HG02943 (cell line): ENCODE measurements around the gene EPB41.
"Not testable (repeated sequence)": the region's sequence is repeated elsewhere in the genome, so short reads cannot be mapped to it uniquely, and the experiment has no call there.

Experiments used
- ATAC-seq: cut with Tn5 transposase; IDR thresholded peaks from one replicate; pipeline ENCODE4 v1.9.1; 2021; ENCODE audit warnings: mild to moderate bottlenecking, low read depth, moderate library complexity; ENCODE audit not compliant: unreplicated experiment

Gene EPB41

DNA sequence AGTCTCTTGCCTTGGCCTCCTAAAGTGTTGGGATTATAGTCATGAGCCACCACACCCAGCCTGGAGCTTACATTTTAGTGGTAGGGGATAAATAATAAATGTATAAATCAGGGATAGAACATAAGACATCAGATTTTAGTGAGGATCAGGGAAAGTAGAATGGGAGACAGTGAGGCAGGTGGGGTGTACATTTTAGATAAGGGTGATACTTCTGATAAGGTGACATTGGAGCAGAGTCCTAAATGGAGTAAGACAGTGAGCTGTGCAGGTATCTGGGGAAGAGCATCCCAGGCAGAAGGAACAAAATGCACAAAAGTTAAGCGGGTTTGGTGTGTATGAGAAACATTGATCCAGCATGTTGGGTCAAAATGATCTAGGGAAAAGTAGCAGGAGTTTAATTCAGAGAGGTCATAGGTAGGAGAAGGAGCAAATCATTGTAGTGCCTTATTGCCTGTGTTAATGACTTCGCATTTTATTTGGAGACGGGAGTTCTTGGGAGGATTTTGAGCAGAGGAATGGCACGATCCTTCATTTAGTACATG, 11.1 kb downstream of the EPB41 start:
- no peak for ATAC-seq

- ATAC-seq = peak; percentile 85
These were observed 12.4 kb downstream of the EPB41 start for GRCh38 chr1:28926629-28927265.

DNA sequence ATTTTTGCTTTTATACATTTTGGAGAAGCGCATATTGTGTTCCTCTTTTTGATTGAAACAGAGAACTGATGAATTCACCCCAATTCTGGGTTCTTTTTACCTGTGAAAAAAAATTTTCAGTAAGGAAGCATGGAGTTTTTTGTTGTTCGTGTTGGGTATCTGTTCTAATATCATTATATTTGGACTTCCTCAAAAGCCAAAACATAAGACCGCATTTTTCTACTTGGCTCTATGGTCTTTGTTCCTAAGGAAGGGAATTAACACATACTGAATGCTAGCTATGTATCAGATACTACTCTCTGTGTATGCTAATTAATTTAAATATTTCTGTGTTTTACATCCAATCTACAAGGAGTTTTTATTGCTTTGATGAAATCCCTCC, 12.9 kb downstream of the EPB41 start:
- no peak for ATAC-seq

- ATAC-seq = no peak
These were observed 13.4 kb downstream of the EPB41 start for GRCh38 chr1:28927648-28928313.

GRCh38 chr1:28928314-28928941, 14.1 kb downstream of the EPB41 start:
- ATAC-seq = no peak

GRCh38 chr1:28933277-28933676, 18.9 kb downstream of the EPB41 start:
- no peak for ATAC-seq

- ATAC-seq = no peak
These were observed 19.5 kb downstream of the EPB41 start for GRCh38 chr1:28933918-28934317.

GRCh38 chr1:28934676-28935075, 20.3 kb downstream of the EPB41 start:
- no peak for ATAC-seq

GRCh38 chr1:28935293-28935692, 20.9 kb downstream of the EPB41 start:
- ATAC-seq = no peak

- ATAC-seq = no peak
These were observed 21.7 kb downstream of the EPB41 start for GRCh38 chr1:28936094-28936493.

DNA sequence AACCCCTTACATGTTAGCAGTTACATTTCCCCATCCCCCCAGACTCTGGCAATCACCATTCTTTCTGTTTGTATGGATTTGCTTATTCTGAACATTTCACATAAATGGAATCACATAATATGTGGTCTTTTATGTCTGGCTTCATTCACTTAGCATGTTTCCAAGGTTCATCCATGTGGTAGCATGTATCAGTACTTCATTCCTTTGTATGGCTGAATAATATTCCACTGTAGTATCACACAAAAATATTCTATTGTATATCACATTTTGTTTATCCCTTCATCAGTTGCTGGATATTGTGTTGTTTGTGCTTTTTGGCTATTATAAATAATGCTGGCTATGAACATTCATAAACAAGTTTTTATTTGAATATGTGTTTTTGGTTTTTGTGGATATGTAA, 22.2 kb downstream of the EPB41 start:
- no peak for ATAC-seq

DNA sequence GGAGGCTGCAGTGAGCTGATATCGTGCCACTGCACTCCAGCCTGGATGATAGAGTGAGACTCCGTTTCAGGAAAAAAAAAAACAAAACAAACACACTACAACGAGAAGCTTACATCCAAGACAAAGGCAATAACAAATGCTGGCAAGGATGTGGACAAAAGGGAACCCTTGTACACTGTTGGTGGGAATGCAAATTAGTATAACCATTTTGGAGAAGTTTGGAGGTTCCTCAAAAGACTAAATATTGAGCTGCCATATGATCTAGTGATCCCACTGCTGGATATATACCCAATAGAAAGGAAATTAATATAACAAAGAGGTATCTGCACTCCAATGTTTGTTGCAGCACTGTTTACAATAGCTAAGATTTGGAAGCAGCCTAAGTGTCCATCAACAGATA, 29.2 kb downstream of the EPB41 start:
- not testable (repeated sequence) for ATAC-seq

- ATAC-seq = no peak
These were observed 35.6 kb downstream of the EPB41 start for GRCh38 chr1:28950006-28950405.

DNA sequence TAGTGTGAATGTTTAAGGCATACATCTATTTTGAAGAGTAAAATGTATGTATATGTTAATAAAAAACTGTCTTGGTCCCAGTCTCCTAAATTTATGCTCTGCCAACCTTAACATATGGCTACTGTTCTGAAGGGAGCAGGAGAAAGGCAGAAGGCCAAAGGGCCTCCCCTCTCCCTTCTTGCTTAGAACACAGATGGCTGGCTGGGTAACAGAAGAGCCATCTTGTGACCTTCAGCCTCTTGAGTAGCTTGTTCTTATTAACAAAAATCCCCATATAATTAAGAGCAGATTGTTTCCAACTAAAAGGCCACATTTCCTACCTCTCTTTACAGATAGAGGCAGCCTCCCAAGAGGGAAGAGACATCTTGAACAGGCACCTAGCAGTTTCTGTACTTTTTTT, 36.1 kb downstream of the EPB41 start:
- no peak for ATAC-seq

GRCh38 chr1:28954126-28954726, 39.9 kb downstream of the EPB41 start:
- ATAC-seq = no peak

DNA sequence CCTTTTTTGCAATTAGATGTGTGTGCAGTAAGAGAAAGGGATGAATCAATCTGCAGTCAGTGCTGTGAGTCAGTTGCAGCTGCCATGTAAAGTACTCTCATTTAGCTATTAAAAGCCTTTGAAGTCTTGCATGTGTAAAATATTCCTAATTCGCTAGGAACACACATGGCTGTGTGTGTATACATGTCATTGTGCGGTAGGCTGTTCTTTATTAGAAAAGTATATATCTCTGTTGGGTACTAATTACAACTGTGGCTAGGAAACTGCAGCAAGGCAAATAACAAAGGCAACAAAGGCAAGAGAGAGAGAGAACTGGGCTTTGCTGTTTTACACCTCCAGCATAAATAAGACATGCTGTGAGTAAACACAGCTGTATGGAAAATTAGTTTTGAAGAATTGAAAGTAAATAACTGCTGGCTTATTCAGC, 41.7 kb downstream of the EPB41 start:
- no peak for ATAC-seq

DNA sequence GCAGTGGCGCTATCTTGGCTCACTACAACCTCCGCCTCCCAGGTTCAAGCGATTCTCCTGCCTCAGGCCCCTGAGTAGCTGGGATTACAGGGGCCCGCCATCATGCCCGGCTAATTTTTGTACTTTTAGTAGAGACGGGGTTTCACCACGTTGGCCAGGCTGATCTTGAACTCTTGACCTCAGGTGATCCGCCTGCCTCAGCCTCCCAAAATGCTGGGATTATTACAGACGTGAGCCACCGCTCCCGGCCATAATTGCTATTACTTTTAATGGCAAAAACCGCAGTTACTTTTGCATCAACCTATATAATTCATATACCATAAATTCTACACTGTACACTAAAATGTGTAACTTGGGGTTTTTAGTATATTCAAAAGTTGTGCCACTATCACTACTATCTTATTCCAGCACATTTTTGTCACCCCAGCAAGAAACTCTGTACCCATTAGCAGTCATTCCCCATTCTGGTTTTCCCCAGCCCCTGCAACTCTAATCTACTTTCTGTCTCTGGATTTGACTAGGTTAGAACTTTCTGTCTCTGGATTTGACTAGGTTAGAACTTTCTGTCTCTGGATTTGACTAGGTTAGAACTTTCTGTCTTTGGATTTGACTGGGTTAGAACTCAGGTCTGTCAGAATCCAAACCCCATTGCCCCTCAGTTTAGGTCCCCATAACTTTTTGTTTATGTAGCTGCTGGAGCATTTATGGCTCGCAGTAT, 47.9 kb downstream of the EPB41 start:
- not testable (repeated sequence) for ATAC-seq

DNA sequence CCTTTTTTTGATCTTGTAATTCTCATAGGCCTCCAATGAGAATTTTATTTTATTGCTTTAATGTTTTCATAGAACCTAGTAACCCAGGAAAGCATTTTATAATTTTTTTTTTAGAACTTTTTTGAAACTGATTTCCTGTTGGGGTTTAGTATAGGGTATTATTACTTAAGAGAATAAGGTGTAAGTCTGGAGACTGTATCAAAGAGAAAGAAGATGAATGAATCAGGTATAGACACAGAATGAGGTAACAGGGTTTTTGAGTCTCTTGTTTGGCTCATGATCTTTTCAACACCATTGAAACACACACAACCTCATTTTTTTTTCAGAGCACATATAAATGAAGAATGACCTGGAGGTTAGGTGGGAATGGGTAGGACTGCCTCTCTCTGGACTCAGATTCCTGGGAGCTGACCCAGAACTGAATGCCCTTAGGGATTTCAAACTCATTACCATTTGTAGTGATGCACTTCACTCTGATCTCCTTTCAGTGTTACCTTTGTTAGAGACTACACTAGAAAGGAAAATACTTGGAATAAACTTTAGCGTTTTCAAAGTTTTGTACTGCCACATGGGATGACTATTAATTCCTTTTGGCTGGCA, 51.0 kb downstream of the EPB41 start:
- ATAC-seq = no peak

DNA sequence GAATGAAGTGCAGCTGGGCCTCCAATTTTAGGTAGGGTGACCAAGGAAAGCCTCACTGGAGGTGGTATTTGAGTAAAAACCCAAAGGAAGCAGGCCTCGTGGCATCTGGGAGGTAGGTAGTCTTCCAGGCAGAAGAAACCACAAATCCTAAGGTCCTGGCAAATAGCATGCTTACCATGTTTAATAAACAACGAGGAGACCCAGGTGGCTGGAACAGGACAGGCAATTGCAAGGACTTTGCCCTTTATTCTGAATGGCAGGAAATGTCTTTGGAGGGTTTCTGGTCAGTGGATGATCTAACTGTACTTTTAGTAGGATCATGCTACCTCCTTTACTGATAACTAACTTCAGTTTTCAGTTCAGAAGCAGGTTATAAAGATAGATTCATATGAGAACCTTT, 52.2 kb downstream of the EPB41 start:
- no peak for ATAC-seq
